Measurements from ENCODE around the gene EDC3.

GRCh38 chr15:74626752-74627692 lies 68.8 kb downstream of the EDC3 start:
- TF ChIP-seq CTCF (IDR thresholded peaks at IDR 0.05) (no peak), ZFX (IDR thresholded peaks at IDR 0.05; ENCODE audit: borderline replicate concordance) (no peak)

Measured in 22Rv1 (cell line).